K562 (cell line): ENCODE data around the gene BOC. TPM values are rescaled to one million over a fixed set of nuclear protein-coding genes. Genes with fewer than 3 reads are reported as not detected.

ENCODE experiments used
- ATAC-seq: fragments of 200-7000 bp; cut with Tn5 transposase; 3 replicates; pipeline ENCODE4 v1.9.1; 2020; ENCODE audit warnings: moderate library complexity
- BruUV-seq: library from RNA; stranded (reverse); fragments of 400-500 nt; replicated peaks from 2 replicates; lab custom pipeline; 2021; lab: Mats Ljungman, UMichigan
- CTCF ChIA-PET: fragments of 300-600 bp; formaldehyde crosslinking; extraction: SDS; loops from one replicate; lab custom pipeline; 2021; ENCODE audit warnings: low intra/inter-chr PET ratio; lab: Yijun Ruan, JAX
- POLR2A ChIA-PET: fragments of 300-600, 350-650 bp; sonication (Branson Sonifier 250); formaldehyde crosslinking; extraction: SDS; loops from one replicate; lab custom pipeline; 2021; ENCODE audit warnings: antibody characterized with exemption, inconsistent platforms; lab: Yijun Ruan, JAX
- DNase-seq, 4 experiments: peaks; one replicate each; pipeline versions ENCODE4 v3.0.0 to v3.0.0-alpha.2; 2011 to 2018; ENCODE audit warnings: low spot score in 3 of 4, mixed read lengths in 3 of 4; ENCODE audit errors: extremely low read depth in 1 of 4
- FAIRE-seq: peaks from 2 replicates; lab custom pipeline; 2011; peaks lifted over from hg19 to GRCh38; lab: Jason Lieb, UNC
- H2AFZ ChIP-seq: 2 replicates; pipeline ENCODE4 v1.6.0; 2011; ENCODE audit warnings: low read depth, low read length, control low read depth, inconsistent platforms
- H3K27ac ChIP-seq: fragments of 200-600 bp; 3 replicates; pipeline ENCODE4 v1.8.0; 2011; ENCODE audit warnings: low read depth, mild to moderate bottlenecking, control low read depth, inconsistent platforms, low read length, moderate library complexity, mixed read lengths; ENCODE audit errors: extremely low read depth
- H3K27me3 ChIP-seq, 2 experiments: fragments of 300-600 bp in 1 of 2; 2 replicates in 1 of 2; 3 replicates in 1 of 2; pipeline versions ENCODE4 v1.6.0 to v1.8.0; 2011; ENCODE audit warnings: inconsistent platforms in 2 of 2, low read length in 2 of 2, mild to moderate bottlenecking in 1 of 2, mixed read lengths in 1 of 2, moderate library complexity in 1 of 2; ENCODE audit not compliant: control insufficient read depth in 2 of 2, insufficient read depth in 2 of 2
- H3K36me3 ChIP-seq: fragments of 300-600 bp; 3 replicates; pipeline ENCODE4 v1.8.0; 2011; ENCODE audit warnings: mild to moderate bottlenecking, low read length, inconsistent platforms; ENCODE audit not compliant: control insufficient read depth, insufficient read depth
- H3K4me1 ChIP-seq, 2 experiments: fragments of 200-600 bp in 1 of 2; replicated peaks in 1 of 2; 2 replicates in 1 of 2; 3 replicates in 1 of 2; pipeline versions ENCODE4 v1.5.1 to v1.8.0; 2011; ENCODE audit warnings: inconsistent platforms in 2 of 2, low read length in 2 of 2, mild to moderate bottlenecking in 1 of 2, mixed read lengths in 1 of 2, moderate library complexity in 1 of 2; ENCODE audit not compliant: control insufficient read depth in 2 of 2, insufficient read depth in 2 of 2
- H3K4me2 ChIP-seq: 2 replicates; pipeline ENCODE4 v1.6.1; 2011; ENCODE audit warnings: low read length, control low read depth, inconsistent platforms, mixed read lengths; ENCODE audit not compliant: insufficient read depth
- H3K4me3 ChIP-seq: fragments of 200-600 bp; sonication (generic), shearing (Covaris generic); 2 replicates; pipeline ENCODE4 v1.5.1; 2016; ENCODE audit warnings: control low read depth, inconsistent platforms
- H3K79me2 ChIP-seq: fragments of 200-600 bp; 3 replicates; pipeline ENCODE4 v1.8.0; 2011; ENCODE audit warnings: low read length, inconsistent platforms; ENCODE audit not compliant: control insufficient read depth, insufficient read depth
- H3K9ac ChIP-seq, 2 experiments: 2 replicates each; pipeline versions ENCODE4 v1.6.0 to v1.6.1; 2011; ENCODE audit warnings: low read depth in 2 of 2, low read length in 2 of 2, control low read depth in 1 of 2, inconsistent platforms in 1 of 2, mild to moderate bottlenecking in 1 of 2, mixed read lengths in 1 of 2; ENCODE audit not compliant: insufficient read depth in 1 of 2
- H3K9me1 ChIP-seq: one replicate; pipeline ENCODE4 v1.6.0; 2011; ENCODE audit warnings: inconsistent platforms, mild to moderate bottlenecking, low read length, moderate library complexity; ENCODE audit not compliant: control insufficient read depth, insufficient read depth
- H3K9me3 ChIP-seq: replicated peaks from 2 replicates; pipeline ENCODE4 v1.5.1; 2011; ENCODE audit warnings: low read depth, low read length, inconsistent platforms; ENCODE audit not compliant: control insufficient read depth, insufficient read depth
- H4K20me1 ChIP-seq: replicated peaks from 2 replicates; pipeline ENCODE4 v1.6.1; 2011; ENCODE audit warnings: low read length, inconsistent platforms, mixed read lengths; ENCODE audit not compliant: control insufficient read depth, insufficient read depth
- CREB5 ChIP-seq: fragments of 250-450 bp; sonication (Bioruptor Pico); IDR thresholded peaks from 2 replicates; pipeline ENCODE4 v1.5.0; 2020; ENCODE audit warnings: mild to moderate bottlenecking
- E2F4 ChIP-seq: sonication (generic); formaldehyde crosslinking; IDR thresholded peaks from 2 replicates; pipeline ENCODE4 v1.8.0; 2022; ENCODE audit warnings: mild to moderate bottlenecking, low read depth, missing genetic modification reagents
- FOXP4 ChIP-seq: sonication (generic); formaldehyde crosslinking; IDR thresholded peaks from 2 replicates; pipeline ENCODE4 v1.8.0; 2022; ENCODE audit warnings: mild to moderate bottlenecking, missing genetic modification reagents, borderline replicate concordance
- FUS ChIP-seq: fragments of 200-400 bp; formaldehyde crosslinking; optimal IDR thresholded peaks from 2 replicates; pipeline ENCODE3; 2017; ENCODE audit warnings: low read depth, low read length
- KAT2B ChIP-seq: IDR thresholded peaks from one replicate; pipeline ENCODE4 v1.6.1; 2012; ENCODE audit warnings: low read depth, mild to moderate bottlenecking, control low read depth, inconsistent platforms, low read length, moderate library complexity
- KLF16 ChIP-seq: IDR thresholded peaks from 2 replicates; pipeline ENCODE4 v1.6.1; 2016; ENCODE audit warnings: antibody characterized with exemption
- MAZ ChIP-seq, 2 experiments: fragments of 450-650 bp in 1 of 2; sonication (generic) in 1 of 2; formaldehyde crosslinking; IDR thresholded peaks in 1 of 2; conservative IDR thresholded peaks in 1 of 2; 2 replicates each; pipeline versions ENCODE4 v1.4.0 to v1.5.0; 2020; ENCODE audit warnings: mild to moderate bottlenecking in 1 of 2, missing genetic modification reagents in 1 of 2
- PCBP2 ChIP-seq: fragments of 200-400 bp; formaldehyde crosslinking; IDR thresholded peaks from 2 replicates; pipeline ENCODE4 v1.6.1; 2018; ENCODE audit warnings: low read length, low read depth, mild to moderate bottlenecking, moderate library complexity; ENCODE audit not compliant: poor library complexity, severe bottlenecking
- PHTF2 ChIP-seq: fragments of 250-450 bp; sonication (Bioruptor Pico); IDR thresholded peaks from 2 replicates; pipeline ENCODE4 v1.5.0; 2021; ENCODE audit warnings: mild to moderate bottlenecking
- RFX7 ChIP-seq: fragments of 250-450 bp; sonication (Bioruptor Pico); IDR thresholded peaks from 2 replicates; pipeline ENCODE4 v1.5.1; 2021; ENCODE audit warnings: mild to moderate bottlenecking
- SFPQ ChIP-seq: fragments of 200-400 bp; formaldehyde crosslinking; IDR thresholded peaks from 2 replicates; pipeline ENCODE4 v1.6.1; 2017; ENCODE audit warnings: mild to moderate bottlenecking, low read depth, low read length, moderate library complexity
- SNAPC5 ChIP-seq: fragments of 250-450 bp; sonication (Bioruptor Pico); IDR thresholded peaks from 2 replicates; pipeline ENCODE4 v1.8.0; 2021; ENCODE audit warnings: moderate library complexity, mild to moderate bottlenecking, inconsistent platforms
- USF2 ChIP-seq: sonication (generic); formaldehyde crosslinking; IDR thresholded peaks from 2 replicates; pipeline ENCODE4 v1.5.0; 2020; ENCODE audit warnings: missing genetic modification reagents
- ZBTB17 ChIP-seq: fragments of 450-650 bp; formaldehyde crosslinking; IDR thresholded peaks from 2 replicates; pipeline ENCODE4 v1.4.0; 2020; ENCODE audit warnings: mild to moderate bottlenecking
- WGBS: fragments of 100-300 bp; shearing (Covaris generic); methylation state at CpG from one replicate; pipeline ENCODE4 v1.1.6; 2016; ENCODE audit warnings: low coverage, mixed read lengths; ENCODE audit not compliant: insufficient coverage; ENCODE audit errors: missing lambda C conversion rate; 5-methylcytosine and 5-hydroxymethylcytosine counted together
- in situ Hi-C: fragments of 300-500 bp; cut with MboI; formaldehyde crosslinking; loops from 4 replicates; pipeline ENCODE4 v1.15.0; 2018; ENCODE audit warnings: inconsistent platforms, mixed read lengths
- intact Hi-C: fragments of 100-400 bp; cut with micrococcal nuclease; formaldehyde crosslinking; loops from 2 replicates; pipeline ENCODE4 v1.14.2; 2022
- polyA plus RNA-seq, 8 experiments: library from polyadenylated mRNA; depleted of rRNA in 4 of 8; stranded (reverse) in 5 of 8; unstranded in 3 of 8; fragments of >200 nt; fragmentation: Nextera tagmentation in 2 of 8; fragmentation: Illumina TruSeq in 1 of 8; extraction: Ambion mirVana in 2 of 8; extraction: Trizol in 1 of 8; gene quantifications; 2 replicates each; pipeline versions ENCODE4 v1.2.1 to v1.2.3, GENCODE V29; 2011 to 2014; ENCODE audit warnings: inconsistent platforms in 1 of 8, missing spikeins in 1 of 8
- total RNA-seq, 7 experiments: library from RNA; depleted of rRNA in 6 of 7; stranded (reverse); fragments of >200 nt in 6 of 7; fragmentation: Illumina TruSeq in 2 of 7; extraction: Trizol in 2 of 7; gene quantifications; 2 replicates each; pipeline versions ENCODE4 v1.2.1 to v1.2.3, GENCODE V29; 2011 to 2021; ENCODE audit warnings: low replicate concordance in 1 of 7

BOC gene
- total and polyA plus RNA-seq, 9 of the 15 experiments (the other 6 are each of a cell fraction or from before 2014, with no cell fraction given): not detected

GRCh38 chr3:113330742-113331141 lies 119.4 kb downstream of the BOC start:
- H3K9me1 ChIP-seq: no peaks in the 10 kb centered on the region
- DNase-seq (no peak), FAIRE-seq (no peak), ATAC-seq (no peak)
- POLR2A ChIA-PET: no interaction called here
- BruUV-seq: no TSS peak
- in situ Hi-C loops: no loop called here
- CTCF ChIA-PET: no interaction called here
- no peak overlapping the region for H2AFZ ChIP-seq
- intact Hi-C loops: no loop called here
- H3K79me2 ChIP-seq: no peaks in the 10 kb centered on the region
- no peak overlapping the region for H3K4me2 ChIP-seq
- WGBS: 0% methylated on average over 2 of the region's 2 CpGs
- no peaks in the 10 kb centered on the region for H3K9me3 ChIP-seq
- H3K36me3 ChIP-seq: no peaks in the 10 kb centered on the region
- H3K9ac ChIP-seq: no peak overlapping the region
- no peaks in the 10 kb centered on the region for H4K20me1 ChIP-seq
- H3K4me1 ChIP-seq: no peaks in the 10 kb centered on the region
- no peak overlapping the region for H3K27ac ChIP-seq
- H3K4me3 ChIP-seq: no peak overlapping the region
- TF ChIP-seq KAT2B (no peak), FOXP4 (no peak), SNAPC5 (CRISPR knock-in tag) (no peak), PHTF2 (CRISPR knock-in tag) (no peak), KLF16 (no peak), E2F4 (CRISPR knock-in tag) (no peak), SFPQ (no peak), RFX7 (CRISPR knock-in tag) (no peak), USF2 (CRISPR knock-in tag) (no peak), ZBTB17 (CRISPR knock-in tag) (no peak), CREB5 (CRISPR knock-in tag) (no peak), MAZ (CRISPR knock-in tag; conservative IDR thresholded peaks at IDR 0.05 in 1 of 2, IDR thresholded peaks at IDR 0.05 in 1 of 2) (no peak), FUS (no peak), PCBP2 (no peak)
- H3K27me3 ChIP-seq: no peaks in the 10 kb centered on the region
